ENCODE results near the gene SLC16A14. TPM values are rescaled to one million over a fixed set of nuclear protein-coding genes. Genes with fewer than 3 reads are reported as not detected.

SLC16A14 gene
- 0.83 to 1.5 TPM (median 1.2 TPM) in 5 replicates for total RNA-seq (2022; extraction: Qiagen RNA extraction; ENCODE audit: low read depth)

DNA sequence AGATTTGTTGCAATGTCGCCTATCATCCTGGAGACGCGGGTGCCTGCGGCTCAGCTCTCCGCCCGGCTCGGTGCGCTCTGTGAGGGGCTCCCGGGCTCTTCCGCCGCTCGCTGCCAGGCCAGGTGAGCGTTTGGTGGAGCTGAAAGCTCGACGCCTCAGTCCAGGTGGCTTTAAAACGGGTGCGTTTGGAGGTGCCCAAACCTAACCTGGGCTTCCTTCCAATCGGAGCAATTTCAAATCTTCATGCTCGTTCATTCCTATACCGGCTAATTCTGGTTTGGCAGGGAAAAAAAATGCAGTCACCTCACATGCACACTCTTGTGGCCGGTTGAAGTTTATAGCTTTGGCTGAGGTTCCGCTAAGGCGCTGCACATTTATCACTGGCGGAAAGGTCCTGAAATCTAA lies at the start of gene SLC16A14:
SLC16A14 (minus strand) TSS at position 274 of the 405 bp plus-strand sequence. CDS start 9,572 bp downstream, outside the sequence.

Other genes with a start within 250 kb of the SLC16A14 start
- gene TRIP12, start 146.9 kb downstream of the SLC16A14 start, total RNA-seq (2022; extraction: Qiagen RNA extraction; ENCODE audit: low read depth): 77.9 to 129 TPM (median 83.3 TPM) in 5 replicates
- 1.0 to 1.8 TPM (median 1.1 TPM) in 5 replicates for gene FBXO36, start 146.4 kb downstream of the SLC16A14 start, total RNA-seq (2022; extraction: Qiagen RNA extraction; ENCODE audit: low read depth)
- 6.2 to 8.8 TPM (median 7.2 TPM) in 5 replicates for gene SP110, start 151.1 kb upstream of the SLC16A14 start, total RNA-seq (2022; extraction: Qiagen RNA extraction; ENCODE audit: low read depth)
- 0.14 to 0.29 TPM (median 0.22 TPM) in 4 of 5 replicates, not detected in the other for gene SP140, start 156.8 kb upstream of the SLC16A14 start, total RNA-seq (2022; extraction: Qiagen RNA extraction; ENCODE audit: low read depth)

Data from A549 treated with CpdA at 1 μM for 4 hours (cell line).